Fibroblast of the aortic adventitia (primary cell): ENCODE results near the gene BCL2L1. TPM values are rescaled to one million over a fixed set of nuclear protein-coding genes. Genes with fewer than 3 reads are reported as not detected.
A peak's percentile ranks its signal among the peaks of the same experiment; 100 is the strongest.

Experiments used
- DNase-seq: peaks from one replicate; pipeline ENCODE4 v3.0.0-alpha.2; 2010; ENCODE audit warnings: low read depth
- H3K4me3 ChIP-seq: 2 replicates; pipeline ENCODE4 v1.5.1; 2011; ENCODE audit warnings: low read depth, mild to moderate bottlenecking, control low read depth, low read length, moderate library complexity
- total RNA-seq: library from RNA; depleted of rRNA; stranded (reverse); fragments of >200 nt; gene quantifications from 2 replicates; pipeline ENCODE4 v1.2.3, GENCODE V29; 2012; ENCODE audit warnings: low replicate concordance
- TF ChIP-seq, protein P1 (sequence below): IDR thresholded peaks from 2 replicates; pipeline ENCODE4 v1.5.1; 2011; ENCODE audit warnings: mild to moderate bottlenecking, low read length, control low read depth, inconsistent platforms; ENCODE audit not compliant: insufficient read depth

BCL2L1 gene
- total RNA-seq, 1 donor: 101 TPM

DNA sequence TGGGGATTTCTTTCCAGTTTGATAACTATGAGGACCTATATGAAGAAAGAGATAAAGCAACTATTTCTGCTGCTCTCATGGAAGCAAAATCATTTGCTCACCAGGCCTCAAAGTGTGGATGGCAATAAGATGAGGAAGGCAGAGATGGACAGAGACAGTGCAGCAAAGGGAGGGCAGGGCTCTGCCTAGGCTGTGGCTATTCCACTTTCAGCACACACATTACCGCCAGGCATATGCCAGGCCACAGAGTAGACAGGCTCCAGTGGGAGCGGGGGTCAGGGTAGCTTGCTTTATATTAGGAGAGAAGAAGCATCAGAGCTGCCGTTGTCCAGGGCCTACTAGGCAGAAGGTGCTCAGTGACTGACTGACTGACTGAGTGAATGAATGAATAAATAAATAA, 40.9 kb downstream of the BCL2L1 start:
- no peak for DNase-seq
- H3K4me3 ChIP-seq: no peak overlapping the region
- TF ChIP-seq, protein P1, sequence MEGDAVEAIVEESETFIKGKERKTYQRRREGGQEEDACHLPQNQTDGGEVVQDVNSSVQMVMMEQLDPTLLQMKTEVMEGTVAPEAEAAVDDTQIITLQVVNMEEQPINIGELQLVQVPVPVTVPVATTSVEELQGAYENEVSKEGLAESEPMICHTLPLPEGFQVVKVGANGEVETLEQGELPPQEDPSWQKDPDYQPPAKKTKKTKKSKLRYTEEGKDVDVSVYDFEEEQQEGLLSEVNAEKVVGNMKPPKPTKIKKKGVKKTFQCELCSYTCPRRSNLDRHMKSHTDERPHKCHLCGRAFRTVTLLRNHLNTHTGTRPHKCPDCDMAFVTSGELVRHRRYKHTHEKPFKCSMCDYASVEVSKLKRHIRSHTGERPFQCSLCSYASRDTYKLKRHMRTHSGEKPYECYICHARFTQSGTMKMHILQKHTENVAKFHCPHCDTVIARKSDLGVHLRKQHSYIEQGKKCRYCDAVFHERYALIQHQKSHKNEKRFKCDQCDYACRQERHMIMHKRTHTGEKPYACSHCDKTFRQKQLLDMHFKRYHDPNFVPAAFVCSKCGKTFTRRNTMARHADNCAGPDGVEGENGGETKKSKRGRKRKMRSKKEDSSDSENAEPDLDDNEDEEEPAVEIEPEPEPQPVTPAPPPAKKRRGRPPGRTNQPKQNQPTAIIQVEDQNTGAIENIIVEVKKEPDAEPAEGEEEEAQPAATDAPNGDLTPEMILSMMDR: no peak

DNA sequence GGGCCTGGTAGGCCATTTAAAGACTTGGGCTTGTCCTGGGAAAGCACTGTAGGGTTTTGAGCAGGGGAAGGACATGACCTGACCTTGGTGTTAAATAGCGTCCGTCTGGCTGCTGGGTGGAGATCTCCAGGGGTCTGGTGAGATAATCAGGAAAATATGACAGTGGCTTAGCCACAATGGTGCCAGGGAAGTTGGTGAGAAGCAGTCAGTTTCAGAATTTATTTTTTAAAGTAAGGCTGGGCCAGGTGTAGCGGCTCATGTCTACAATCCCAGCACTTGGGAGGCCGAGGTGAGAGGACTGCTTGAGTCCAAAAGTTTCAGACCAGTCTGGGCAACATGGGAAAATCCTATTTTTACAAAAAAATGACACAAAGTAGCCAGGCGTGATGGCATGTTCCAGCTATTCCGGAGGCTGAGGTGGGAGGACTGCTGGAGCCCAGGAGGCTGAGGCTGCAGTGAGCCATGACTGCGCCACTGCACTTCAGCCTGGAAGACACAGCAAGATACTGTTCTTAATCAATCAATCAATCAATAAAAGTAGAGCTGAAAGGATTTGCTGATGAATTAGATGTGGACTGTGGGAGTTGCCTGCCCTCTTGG, 41.4 kb downstream of the BCL2L1 start:
- no peak overlapping the region for H3K4me3 ChIP-seq
- TF ChIP-seq, protein P1: no peak
- DNase-seq: no peak

DNA sequence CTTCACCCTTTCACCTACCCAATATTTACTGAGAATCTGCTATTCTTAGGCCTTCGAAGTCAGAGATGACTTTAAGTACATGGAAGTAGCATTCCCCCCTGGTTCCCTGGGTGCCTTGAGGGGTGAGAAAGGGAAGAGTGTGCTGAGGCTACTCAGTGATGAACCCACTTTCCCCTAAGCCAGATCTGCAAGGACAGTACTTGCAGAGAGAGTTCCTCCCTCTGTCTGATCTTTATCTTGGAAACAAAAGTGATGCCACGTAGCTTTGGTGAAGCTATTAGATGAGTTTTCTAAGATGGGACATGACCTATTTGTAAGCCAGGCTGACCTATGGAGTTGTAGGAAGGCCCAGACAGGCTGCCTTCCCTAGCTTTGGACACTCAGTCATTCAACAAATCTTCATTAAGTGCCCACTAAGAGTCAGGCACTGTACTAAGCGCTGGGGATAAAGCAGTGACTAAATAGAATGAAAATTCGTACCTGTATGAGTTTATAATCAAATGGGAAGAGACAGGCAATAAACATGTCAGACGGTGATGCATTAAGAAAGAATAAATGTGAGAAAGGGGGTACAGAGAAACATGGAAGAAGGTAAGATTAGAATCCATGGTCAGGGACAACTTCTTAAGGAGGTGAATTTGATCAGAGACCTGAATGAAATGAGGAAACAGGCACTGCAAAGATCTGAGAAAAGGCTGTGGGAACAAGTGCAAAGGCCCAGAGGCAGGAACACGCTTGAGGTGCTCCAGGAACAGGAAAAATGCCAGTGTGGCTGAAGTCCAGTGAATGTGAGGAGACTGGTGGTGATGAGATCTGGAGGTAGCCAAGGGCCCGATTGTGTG, 42.2 kb downstream of the BCL2L1 start:
- DNase-seq: no peak
- H3K4me3 ChIP-seq: no peak overlapping the region
- TF ChIP-seq, protein P1: no peak

DNA sequence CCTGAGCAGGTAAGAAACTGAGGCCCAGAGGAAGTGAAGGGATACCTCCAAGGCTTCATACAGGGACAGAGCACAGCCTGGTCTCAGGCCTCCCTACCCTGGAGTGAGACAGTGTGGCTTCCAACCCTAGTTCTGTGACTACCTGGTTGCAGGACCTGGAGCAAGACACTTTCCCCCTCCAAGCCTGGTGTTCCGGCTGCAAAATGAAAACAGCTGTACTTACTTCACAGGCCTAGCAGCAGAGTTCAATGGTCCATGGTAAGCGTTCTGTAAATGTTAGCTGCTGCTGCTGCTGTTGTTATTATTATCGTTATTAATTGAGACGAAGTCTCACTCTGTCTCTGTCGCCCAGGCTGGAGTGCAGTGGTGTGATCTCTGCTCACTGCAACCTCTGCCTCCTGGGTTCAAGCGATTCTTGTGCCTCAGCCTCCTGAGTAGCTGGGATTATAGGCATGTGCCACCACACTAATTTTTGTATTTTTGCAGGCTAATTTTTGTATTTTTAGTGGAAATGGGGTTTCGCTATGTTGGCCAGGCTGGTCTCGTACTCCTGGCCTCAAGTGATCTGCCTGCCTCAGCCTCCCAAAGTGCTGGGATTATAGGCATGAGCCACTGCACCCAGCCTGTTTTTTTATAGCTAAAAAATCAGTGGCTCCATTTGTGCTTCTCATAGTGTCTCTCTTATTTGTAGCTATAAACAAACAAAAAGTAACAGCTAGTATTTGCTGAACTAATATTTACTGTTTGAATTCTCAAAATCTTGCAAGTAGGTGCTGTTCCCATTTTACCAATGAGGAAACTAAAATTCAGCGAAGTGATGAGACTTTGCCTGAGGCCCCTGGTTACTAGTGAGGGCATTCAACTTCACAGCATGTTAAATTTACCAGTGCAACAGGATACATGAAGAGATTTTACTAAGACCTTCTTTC, 43.0 kb downstream of the BCL2L1 start:
- no peak for DNase-seq
- no peak overlapping the region for H3K4me3 ChIP-seq
- TF ChIP-seq, protein P1: no peak

DNA sequence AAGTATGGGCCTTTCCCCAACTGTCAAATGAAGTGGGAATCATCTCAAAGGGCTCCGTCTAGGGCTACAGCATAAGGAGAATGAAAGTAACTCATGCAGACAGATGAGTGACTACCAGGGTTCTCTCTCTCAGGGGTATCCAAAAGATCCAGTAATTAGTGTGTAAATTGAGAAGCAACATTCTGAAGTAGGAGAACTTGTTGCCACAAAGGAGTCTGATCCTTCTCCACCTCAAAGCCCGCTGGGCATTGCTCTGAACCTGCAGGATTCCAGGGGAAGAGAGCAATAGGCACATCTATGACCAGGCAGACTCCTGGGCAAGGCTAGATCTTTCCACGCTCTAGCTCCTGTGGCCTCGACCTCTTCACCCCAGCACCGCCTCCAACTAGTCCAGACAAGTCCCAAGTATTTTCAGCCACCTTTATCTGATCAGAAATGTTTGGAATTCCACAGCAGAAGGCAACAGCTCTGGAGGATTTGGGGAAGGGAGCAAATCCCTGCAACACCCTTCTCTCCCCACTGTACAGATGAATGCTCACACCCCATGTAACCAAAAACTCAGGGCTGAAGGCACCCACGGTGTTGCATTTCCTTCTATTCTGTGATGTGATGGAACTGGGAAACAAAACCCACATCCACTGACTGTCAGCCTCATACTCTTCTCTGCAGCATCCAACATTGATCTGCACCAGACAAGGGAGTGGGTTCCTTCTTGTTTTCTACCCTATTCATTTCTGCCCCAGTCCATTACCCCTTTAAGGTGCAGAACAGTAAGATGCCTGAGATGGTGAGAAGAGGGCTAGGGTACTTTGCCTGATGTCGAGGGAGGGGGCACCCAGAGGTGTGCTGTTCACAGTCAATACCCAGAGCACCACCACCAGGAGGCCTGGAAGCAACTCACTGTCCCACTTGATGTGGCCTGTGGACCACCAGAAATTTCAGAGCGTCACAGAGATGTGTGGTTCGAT, 44.0 kb downstream of the BCL2L1 start:
- peak; percentile 73 for DNase-seq
- TF ChIP-seq, protein P1: peak; percentile 8
- no peak overlapping the region for H3K4me3 ChIP-seq
